NCI-H2029 (cell line): ENCODE data around the gene PIK3CA.
"Not testable (repeated sequence)": the region's sequence is repeated elsewhere in the genome, so short reads cannot be mapped to it uniquely, and the experiment has no call there.

Experiments
- DNase-seq: peaks from one replicate; lab custom pipeline; 2025; lab: John Stamatoyannopoulos, UW

PIK3CA gene

DNA sequence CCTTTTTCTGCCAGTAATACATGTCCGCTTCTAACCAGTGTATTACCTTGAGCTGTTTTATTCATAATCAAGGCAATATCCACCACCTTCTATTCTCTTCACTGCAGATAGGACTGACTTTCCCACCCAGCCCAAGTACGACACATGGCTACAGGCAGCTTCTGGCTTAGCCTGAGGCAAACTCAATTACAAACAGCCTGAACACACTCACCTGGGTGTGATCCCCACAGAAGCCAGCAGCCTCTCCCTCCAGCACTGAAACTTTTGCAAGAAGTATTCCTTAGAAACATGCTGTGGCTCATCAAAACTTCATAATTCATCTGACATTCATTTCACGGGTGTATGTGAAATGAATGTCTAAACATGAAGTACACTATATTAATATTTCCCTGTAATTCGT is 116.3 kb downstream of the PIK3CA start:
- no peak for DNase-seq

- no peak for DNase-seq
These were observed 116.9 kb downstream of the PIK3CA start for GRCh38 chr3:179265092-179265491.

DNA sequence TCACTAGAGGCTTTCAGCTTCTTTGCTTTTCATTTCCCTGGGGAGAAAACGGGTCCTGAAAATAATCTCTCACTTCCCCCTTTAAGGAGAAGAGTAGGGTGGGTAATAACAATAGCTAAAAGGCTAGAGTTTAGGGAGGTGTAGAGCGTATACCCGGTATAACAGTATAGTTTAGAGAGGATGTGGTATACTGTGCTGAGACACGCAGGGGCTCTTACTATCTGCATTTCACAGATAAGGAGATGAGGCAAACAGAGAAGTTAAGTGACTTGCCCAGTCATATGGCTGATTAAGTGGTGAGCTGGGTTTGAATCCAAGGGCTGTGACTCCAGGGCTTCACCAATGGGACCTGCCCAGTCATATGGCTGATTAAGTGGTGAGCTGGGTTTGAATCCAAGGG is 117.7 kb downstream of the PIK3CA start:
- DNase-seq: no peak

DNA sequence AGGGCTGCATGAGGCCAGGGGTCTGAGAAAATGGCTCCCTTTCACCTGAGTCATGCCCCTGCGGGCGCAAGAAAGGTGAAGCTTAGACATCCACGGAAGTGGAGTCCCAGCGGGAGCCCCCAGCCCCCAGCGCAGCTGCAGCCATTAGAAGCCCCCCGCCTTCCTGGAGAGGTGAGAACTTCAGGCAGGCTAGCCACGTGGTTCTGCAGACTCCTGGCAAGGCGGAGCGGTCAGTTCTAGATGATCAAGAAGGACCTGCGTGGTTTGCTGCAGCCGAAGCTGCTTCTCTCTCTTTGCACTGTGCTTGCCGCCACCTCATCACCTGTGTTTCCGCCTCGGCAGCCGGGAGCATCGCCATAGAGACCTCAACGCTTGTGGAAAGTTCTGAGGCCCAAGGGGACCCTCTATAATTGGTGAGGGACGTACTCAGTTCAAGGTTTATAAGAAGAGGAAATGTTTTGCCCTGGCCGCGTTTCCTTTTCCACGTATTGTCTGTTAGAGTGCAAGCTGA is 118.6 kb downstream of the PIK3CA start:
- no peak for DNase-seq

GRCh38 chr3:179268400-179269051 is 120.4 kb downstream of the PIK3CA start:
- DNase-seq: no peak

DNA sequence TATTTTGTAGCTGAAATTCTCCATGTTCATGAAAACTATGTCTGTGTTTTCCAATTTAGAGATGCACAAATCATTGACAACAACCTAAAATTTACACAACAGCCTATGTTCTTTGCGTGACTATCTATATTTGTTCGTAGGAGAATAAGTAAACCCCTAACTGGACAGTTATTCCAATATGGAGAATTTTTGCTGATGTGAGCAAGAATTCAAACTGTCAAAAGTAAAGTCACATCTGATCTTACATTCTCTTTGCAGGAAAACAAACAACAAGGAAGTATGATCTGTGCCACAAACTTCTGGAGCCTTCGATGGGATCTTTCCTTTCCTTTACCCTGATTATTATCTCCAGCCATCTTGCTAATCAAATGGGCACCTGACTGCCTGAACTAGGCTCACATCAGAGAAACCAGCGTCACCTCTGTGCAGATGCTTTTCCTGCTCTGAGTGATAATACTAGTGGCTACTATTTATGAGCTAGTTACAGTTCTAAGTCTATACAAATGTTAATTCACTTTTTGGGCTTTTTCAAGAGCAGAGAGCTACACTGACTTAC is 121.1 kb downstream of the PIK3CA start:
- DNase-seq: no peak

GRCh38 chr3:179272385-179272784 is 124.2 kb downstream of the PIK3CA start:
- DNase-seq: no peak

GRCh38 chr3:179274434-179274833 is 126.3 kb downstream of the PIK3CA start:
- not testable (repeated sequence) for DNase-seq

DNA sequence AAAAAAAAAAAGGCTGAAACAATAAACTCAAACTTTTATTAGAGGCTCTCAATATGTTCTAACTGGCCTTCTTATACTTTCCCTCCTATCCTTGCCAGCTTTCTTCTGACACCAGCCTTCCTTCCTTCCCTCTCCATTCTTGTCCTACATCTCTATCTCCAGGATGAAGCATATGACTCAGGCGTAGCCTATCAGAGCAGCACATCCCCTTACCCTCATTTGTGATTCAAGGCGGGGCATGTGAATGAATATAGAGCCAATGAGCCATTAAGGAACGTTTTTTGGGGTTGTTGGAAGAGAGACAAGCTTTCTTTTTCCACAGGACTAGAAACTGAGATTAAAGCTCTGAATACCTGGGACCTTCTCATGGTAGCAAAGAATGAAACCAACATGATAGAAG is 127.8 kb downstream of the PIK3CA start:
- DNase-seq: no peak

GRCh38 chr3:179276743-179277142 is 128.6 kb downstream of the PIK3CA start:
- DNase-seq: no peak

DNA sequence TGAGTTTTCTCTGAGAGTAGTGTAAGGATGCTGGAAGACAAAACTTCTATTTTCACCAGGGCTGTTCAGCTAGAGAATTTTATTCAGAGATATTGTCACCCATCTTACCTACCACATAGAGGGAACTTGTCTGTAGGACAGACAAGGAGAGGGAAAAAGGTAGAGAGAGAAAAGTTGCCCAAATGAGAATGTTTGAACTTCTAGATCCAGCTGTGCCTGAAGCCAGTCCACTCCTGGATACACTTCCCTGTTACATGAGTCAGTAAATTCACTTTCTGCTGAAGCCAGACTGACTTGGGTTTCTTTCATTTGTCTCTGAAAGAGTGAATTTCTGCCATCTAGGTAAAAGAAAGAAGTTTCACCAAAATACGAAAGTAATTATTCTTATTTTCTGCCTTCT is 130.0 kb downstream of the PIK3CA start:
- DNase-seq: no peak

DNA sequence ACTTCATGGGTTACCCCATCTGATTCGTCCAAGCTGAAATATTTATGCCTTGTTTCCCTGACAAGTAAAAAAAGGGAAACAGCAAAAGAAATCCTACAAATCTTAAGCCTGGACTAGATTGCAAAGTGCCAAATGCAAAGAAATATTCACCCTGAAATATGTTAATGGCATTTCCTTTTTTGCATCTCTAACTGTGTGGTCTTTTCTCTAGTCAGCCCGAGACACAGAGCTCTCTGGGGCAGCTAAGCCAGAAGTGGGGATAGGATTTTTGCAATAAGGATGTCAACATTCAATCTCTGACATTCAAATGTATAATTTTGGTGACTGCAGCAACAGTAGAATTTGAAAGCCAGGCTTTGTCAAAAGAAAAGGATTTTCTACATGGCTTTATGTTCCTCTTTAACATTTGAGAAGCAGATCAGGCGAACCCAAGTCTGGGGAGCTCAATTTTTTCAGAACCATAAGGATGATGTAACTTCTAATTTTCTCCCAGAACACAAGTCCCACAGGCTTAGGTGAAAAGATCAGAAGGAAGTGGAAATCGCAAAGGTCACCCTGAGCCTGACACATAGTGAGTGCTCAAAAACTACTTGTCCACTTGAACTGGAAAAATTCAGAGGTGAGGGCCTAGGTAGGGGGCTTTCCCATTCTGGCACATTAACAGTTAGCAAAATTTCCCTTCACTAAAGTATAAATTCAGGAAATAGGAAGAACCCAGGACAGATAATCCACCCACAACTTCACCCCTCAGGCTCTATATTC is 131.0 kb downstream of the PIK3CA start:
- DNase-seq: no peak

- DNase-seq: no peak
These were observed 131.7 kb downstream of the PIK3CA start for GRCh38 chr3:179279837-179280236.

DNA sequence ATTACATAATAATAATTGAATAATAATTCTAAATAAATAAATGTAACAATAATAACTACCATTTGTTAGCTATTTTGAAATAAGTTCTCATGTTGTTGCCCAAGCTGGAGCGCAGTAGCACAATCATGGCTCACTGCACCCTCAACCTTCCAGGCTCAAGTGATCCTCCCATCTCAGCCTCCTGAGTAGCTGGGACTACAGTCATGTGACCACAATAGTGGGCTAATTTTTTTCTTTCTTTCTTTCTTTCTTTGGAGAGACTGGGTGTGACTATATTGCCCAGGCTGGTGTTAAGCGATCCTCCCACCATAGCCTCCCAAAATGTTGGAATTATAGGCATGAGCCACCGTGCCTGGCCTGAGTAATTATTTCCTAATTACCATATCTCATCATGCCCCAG is 133.7 kb downstream of the PIK3CA start:
- DNase-seq: no peak

DNA sequence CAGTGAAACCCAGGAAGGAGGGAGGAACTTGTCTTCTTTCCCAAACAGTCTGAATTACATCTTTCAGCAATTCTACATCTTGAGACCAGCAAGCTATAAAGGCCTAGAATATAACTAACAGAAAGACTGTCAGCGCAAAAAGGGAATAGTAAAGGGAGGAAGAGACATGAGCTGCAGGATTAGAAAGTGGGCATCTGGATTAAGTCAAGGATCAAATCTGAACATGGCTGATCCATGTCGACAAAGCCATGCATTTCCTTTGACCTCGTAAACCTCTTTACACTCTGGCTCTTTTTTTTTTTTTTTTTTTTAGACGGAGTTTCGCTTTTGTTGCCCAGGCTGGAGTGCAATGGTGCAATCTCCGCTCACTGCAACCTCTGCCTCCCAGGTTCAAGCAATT is 138.2 kb downstream of the PIK3CA start:
- no peak for DNase-seq

GRCh38 chr3:179288845-179289244 is 140.7 kb downstream of the PIK3CA start:
- DNase-seq: no peak

DNA sequence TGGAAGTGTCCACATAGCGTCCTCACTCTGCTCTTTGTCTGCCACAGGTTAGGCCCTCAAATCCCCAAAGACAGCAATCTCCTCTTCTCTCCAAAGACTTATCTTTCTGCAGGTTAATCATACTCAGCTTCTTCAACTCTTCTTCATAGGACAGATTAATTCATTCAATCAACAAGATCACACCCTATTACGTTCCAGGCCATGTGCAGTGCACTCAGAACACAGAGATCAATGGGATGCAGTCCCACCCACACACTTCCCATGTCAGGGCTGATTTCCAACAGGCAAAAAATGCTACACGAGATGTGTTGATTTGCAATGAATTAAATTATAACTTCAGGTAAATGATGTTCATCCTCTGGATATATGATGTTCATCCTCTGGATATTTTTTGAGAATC is 141.1 kb downstream of the PIK3CA start:
- DNase-seq: no peak
